ENCODE data around the gene REPS1.
"Not testable (repeated sequence)": the region's sequence is repeated elsewhere in the genome, so short reads cannot be mapped to it uniquely, and the experiment has no call there.

REPS1 gene

GRCh38 chr6:138948546-138949179 is 39.4 kb downstream of the REPS1 start:
- FAIRE-seq (no peak), DNase-seq (ENCODE audit: insufficient read length, low spot score) (no peak)
- no peak for TF ChIP-seq PAX5 (IDR thresholded peaks at IDR 0.05; ENCODE audit: insufficient read depth, low read length, severe bottlenecking)
- TF ChIP-seq POLR2AphosphoS5 (IDR thresholded peaks at IDR 0.05; ENCODE audit: low read depth, low read length), result no peak
- no peak for TF ChIP-seq TAF1 (IDR thresholded peaks at IDR 0.05; ENCODE audit: low read depth, low read length)
- no peak for TF ChIP-seq POU2F2 (IDR thresholded peaks at IDR 0.05; ENCODE audit: low read depth, low read length)

- FAIRE-seq (no peak), DNase-seq (ENCODE audit: insufficient read length, low spot score) (no peak)
- no peak for TF ChIP-seq PAX5 (IDR thresholded peaks at IDR 0.05; ENCODE audit: insufficient read depth, low read length, severe bottlenecking)
- no peak for TF ChIP-seq POLR2A (IDR thresholded peaks at IDR 0.05; ENCODE audit: low read depth, low read length)
- TF ChIP-seq SPI1 (IDR thresholded peaks at IDR 0.05; ENCODE audit: low read depth, low read length), result no peak
- TF ChIP-seq POU2F2 (IDR thresholded peaks at IDR 0.05; ENCODE audit: low read depth, low read length), result no peak
- TF ChIP-seq POLR2AphosphoS5 (IDR thresholded peaks at IDR 0.05; ENCODE audit: low read depth, low read length), result no peak
- no peak for TF ChIP-seq TAF1 (IDR thresholded peaks at IDR 0.05; ENCODE audit: low read depth, low read length)
Measured at GRCh38 chr6:138948004-138948403, 40.0 kb downstream of the REPS1 start.

- FAIRE-seq (no peak), DNase-seq (ENCODE audit: insufficient read length, low spot score) (no peak)
- TF ChIP-seq SPI1 (IDR thresholded peaks at IDR 0.05; ENCODE audit: low read depth, low read length) (no peak), POU2F2 (IDR thresholded peaks at IDR 0.05; ENCODE audit: low read depth, low read length) (no peak), TAF1 (IDR thresholded peaks at IDR 0.05; ENCODE audit: low read depth, low read length) (no peak), POLR2A (IDR thresholded peaks at IDR 0.05; ENCODE audit: low read depth, low read length) (no peak)
Measured at GRCh38 chr6:138945354-138945753, 42.7 kb downstream of the REPS1 start.

- FAIRE-seq, result no peak
- no peak for DNase-seq (ENCODE audit: insufficient read length, low spot score)
Measured at GRCh38 chr6:138944412-138944811, 43.6 kb downstream of the REPS1 start.

GRCh38 chr6:138943089-138943625 is 44.9 kb downstream of the REPS1 start:
- FAIRE-seq (no peak), DNase-seq (ENCODE audit: insufficient read length, low spot score) (no peak)
- TF ChIP-seq TAF1 (IDR thresholded peaks at IDR 0.05; ENCODE audit: low read depth, low read length), result no peak
- no peak for TF ChIP-seq POU2F2 (IDR thresholded peaks at IDR 0.05; ENCODE audit: low read depth, low read length)
- TF ChIP-seq SPI1 (IDR thresholded peaks at IDR 0.05; ENCODE audit: low read depth, low read length), result no peak
- no peak for TF ChIP-seq POLR2A (IDR thresholded peaks at IDR 0.05; ENCODE audit: low read depth, low read length)
- no peak for TF ChIP-seq POLR2AphosphoS5 (IDR thresholded peaks at IDR 0.05; ENCODE audit: low read depth, low read length)
- no peak for TF ChIP-seq PAX5 (IDR thresholded peaks at IDR 0.05; ENCODE audit: insufficient read depth, low read length, severe bottlenecking)

More at GRCh38 chr6:138944412-138944811, 43.6 kb downstream of the REPS1 start:
- TF ChIP-seq TAF1 (IDR thresholded peaks at IDR 0.05; ENCODE audit: low read depth, low read length) (no peak), PAX5 (IDR thresholded peaks at IDR 0.05; ENCODE audit: insufficient read depth, low read length, severe bottlenecking) (no peak), POLR2AphosphoS5 (IDR thresholded peaks at IDR 0.05; ENCODE audit: low read depth, low read length) (no peak), POLR2A (IDR thresholded peaks at IDR 0.05; ENCODE audit: low read depth, low read length) (no peak), SPI1 (IDR thresholded peaks at IDR 0.05; ENCODE audit: low read depth, low read length) (no peak), POU2F2 (IDR thresholded peaks at IDR 0.05; ENCODE audit: low read depth, low read length) (no peak)

- not testable (repeated sequence) for FAIRE-seq; DNase-seq (ENCODE audit: insufficient read length, low spot score)
Measured at GRCh38 chr6:138936873-138937272, 51.2 kb downstream of the REPS1 start.

GRCh38 chr6:138931660-138932059 is 56.4 kb downstream of the REPS1 start:
- no peak for FAIRE-seq
- TF ChIP-seq TAF1 (IDR thresholded peaks at IDR 0.05; ENCODE audit: low read depth, low read length) (no peak), SPI1 (IDR thresholded peaks at IDR 0.05; ENCODE audit: low read depth, low read length) (no peak), POLR2A (IDR thresholded peaks at IDR 0.05; ENCODE audit: low read depth, low read length) (no peak), PAX5 (IDR thresholded peaks at IDR 0.05; ENCODE audit: insufficient read depth, low read length, severe bottlenecking) (no peak), POLR2AphosphoS5 (IDR thresholded peaks at IDR 0.05; ENCODE audit: low read depth, low read length) (no peak), POU2F2 (IDR thresholded peaks at IDR 0.05; ENCODE audit: low read depth, low read length) (no peak)
- no peak for DNase-seq (ENCODE audit: insufficient read length, low spot score)

GRCh38 chr6:138926579-138926978 is 61.5 kb downstream of the REPS1 start:
- no peak for DNase-seq (ENCODE audit: insufficient read length, low spot score)
- no peak for TF ChIP-seq PAX5 (IDR thresholded peaks at IDR 0.05; ENCODE audit: insufficient read depth, low read length, severe bottlenecking)
- no peak for TF ChIP-seq TAF1 (IDR thresholded peaks at IDR 0.05; ENCODE audit: low read depth, low read length)
- no peak for TF ChIP-seq POLR2A (IDR thresholded peaks at IDR 0.05; ENCODE audit: low read depth, low read length)
- TF ChIP-seq POLR2AphosphoS5 (IDR thresholded peaks at IDR 0.05; ENCODE audit: low read depth, low read length), result no peak
- TF ChIP-seq POU2F2 (IDR thresholded peaks at IDR 0.05; ENCODE audit: low read depth, low read length), result no peak
- no peak for TF ChIP-seq SPI1 (IDR thresholded peaks at IDR 0.05; ENCODE audit: low read depth, low read length)
- FAIRE-seq, result no peak

- FAIRE-seq (no peak), DNase-seq (ENCODE audit: insufficient read length, low spot score) (no peak)
- TF ChIP-seq PAX5 (IDR thresholded peaks at IDR 0.05; ENCODE audit: insufficient read depth, low read length, severe bottlenecking) (no peak), POLR2A (IDR thresholded peaks at IDR 0.05; ENCODE audit: low read depth, low read length) (no peak), POLR2AphosphoS5 (IDR thresholded peaks at IDR 0.05; ENCODE audit: low read depth, low read length) (no peak), TAF1 (IDR thresholded peaks at IDR 0.05; ENCODE audit: low read depth, low read length) (no peak), POU2F2 (IDR thresholded peaks at IDR 0.05; ENCODE audit: low read depth, low read length) (no peak), SPI1 (IDR thresholded peaks at IDR 0.05; ENCODE audit: low read depth, low read length) (no peak)
Measured at GRCh38 chr6:138925806-138926205, 62.2 kb downstream of the REPS1 start.

GRCh38 chr6:138923561-138923960 is 64.5 kb downstream of the REPS1 start:
- FAIRE-seq (no peak), DNase-seq (ENCODE audit: insufficient read length, low spot score) (no peak)
- TF ChIP-seq POLR2A (IDR thresholded peaks at IDR 0.05; ENCODE audit: low read depth, low read length), result no peak
- TF ChIP-seq TAF1 (IDR thresholded peaks at IDR 0.05; ENCODE audit: low read depth, low read length), result no peak
- TF ChIP-seq POLR2AphosphoS5 (IDR thresholded peaks at IDR 0.05; ENCODE audit: low read depth, low read length), result no peak
- TF ChIP-seq PAX5 (IDR thresholded peaks at IDR 0.05; ENCODE audit: insufficient read depth, low read length, severe bottlenecking), result no peak
- TF ChIP-seq SPI1 (IDR thresholded peaks at IDR 0.05; ENCODE audit: low read depth, low read length), result no peak
- no peak for TF ChIP-seq POU2F2 (IDR thresholded peaks at IDR 0.05; ENCODE audit: low read depth, low read length)

Data from GM12891 (cell line).